ELF-1 (cell line): ENCODE results near the gene KANSL1.
"Not testable (repeated sequence)": the region's sequence is repeated elsewhere in the genome, so short reads cannot be mapped to it uniquely, and the experiment has no call there.

Source experiments
- DNase-seq: peaks from one replicate; pipeline ENCODE4 v3.0.0-alpha.2; 2016; ENCODE audit warnings: low read depth, low spot score

Gene KANSL1

DNA sequence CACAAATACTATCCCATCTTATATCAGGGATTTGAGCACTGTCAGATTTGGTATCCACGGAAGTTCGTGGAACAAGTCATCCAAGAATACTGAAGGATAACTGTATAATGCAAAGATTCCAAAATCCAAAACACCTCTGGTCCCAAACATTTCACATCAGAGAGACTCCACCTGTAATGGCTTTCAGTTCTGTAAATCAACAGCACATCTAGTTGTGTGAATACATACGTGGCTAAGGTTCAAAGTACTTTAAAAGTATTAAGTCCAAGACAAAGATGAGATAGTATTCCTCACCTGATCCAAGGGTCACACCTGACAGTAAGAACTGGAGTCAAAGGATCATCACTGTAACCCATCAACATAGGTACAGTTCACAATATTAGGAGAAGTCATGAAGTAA lies 54.8 kb downstream of the KANSL1 start:
- DNase-seq = no peak

DNA sequence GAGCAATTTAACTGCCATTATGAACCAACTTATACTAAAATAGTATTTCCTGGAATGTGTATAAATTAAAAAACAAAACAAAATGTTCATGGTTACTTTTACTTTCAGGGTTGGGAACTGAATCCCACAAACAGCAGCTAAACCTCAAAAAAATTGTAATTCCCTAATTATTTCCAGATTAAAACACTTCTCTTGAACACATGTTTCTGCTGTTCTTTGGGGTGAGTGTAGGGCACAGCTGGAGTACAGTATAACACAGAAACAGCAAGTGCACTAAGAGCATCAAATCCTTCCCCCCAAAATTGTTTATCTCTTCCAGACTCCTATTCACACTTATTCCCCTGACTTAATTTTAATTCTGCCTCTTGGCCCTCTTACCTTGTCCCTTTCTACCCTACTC lies 56.4 kb downstream of the KANSL1 start:
- no peak for DNase-seq

DNA sequence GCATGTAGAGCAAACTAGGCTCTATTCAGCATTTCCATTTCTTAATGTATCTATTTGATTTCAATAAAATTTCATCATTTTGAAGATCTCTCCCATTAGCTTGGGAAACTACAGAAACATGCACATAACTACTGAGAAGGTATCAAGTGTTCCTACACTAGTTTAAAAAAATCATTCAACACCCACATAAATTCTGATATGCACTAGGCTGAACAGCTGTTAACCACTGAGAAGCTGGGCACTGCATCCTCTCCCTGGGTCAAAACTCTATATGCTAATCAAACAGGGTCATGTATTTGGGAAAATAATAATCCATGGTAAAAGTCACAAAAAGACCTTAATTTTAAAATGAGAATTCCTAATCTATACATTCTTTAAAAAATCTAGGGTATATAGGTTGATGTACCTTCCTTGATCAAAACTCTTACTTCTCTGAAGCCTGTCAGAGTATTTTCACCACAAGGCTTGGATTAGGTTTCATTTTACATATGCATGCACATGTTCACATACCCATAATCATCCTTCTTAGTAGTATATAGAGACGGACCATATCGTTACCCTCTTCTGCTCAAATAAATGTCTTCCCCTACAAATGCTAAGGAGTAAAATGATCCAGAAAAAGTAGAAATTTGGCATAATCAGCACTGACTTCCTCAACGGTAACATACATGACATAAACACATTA lies 57.2 kb downstream of the KANSL1 start:
- no peak for DNase-seq

DNA sequence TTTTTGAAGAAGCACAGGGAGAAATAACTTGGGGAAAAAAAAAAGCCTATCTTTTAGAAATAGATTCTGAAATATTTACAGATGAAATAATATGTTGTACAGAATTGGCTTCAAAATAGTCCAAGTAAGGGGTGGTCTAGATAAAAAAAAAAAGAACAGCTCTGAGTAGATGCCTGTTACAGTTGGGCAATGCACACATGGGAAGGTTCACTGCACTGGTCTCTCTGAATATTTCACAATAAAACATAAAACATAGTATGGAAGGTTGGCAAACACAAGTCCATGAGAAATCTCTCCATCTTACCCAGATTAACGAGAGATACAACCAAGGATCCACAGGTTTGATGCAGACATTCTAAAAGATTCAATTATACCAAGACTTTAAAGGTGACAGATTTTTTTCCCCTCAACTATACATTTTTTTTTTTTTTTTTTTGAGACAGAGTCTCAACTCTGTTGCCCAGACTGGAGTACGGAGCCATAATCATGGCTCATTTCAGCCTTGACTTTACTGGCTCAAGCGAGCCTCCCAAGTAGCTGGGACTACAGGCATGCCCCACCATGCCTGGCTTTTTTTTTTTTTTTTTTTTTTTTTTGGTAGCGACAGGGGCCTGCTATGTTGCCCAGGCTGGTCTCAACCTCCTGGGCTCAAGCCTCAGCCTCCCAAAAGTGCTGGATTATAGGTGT lies 58.0 kb downstream of the KANSL1 start:
- no peak for DNase-seq

DNA sequence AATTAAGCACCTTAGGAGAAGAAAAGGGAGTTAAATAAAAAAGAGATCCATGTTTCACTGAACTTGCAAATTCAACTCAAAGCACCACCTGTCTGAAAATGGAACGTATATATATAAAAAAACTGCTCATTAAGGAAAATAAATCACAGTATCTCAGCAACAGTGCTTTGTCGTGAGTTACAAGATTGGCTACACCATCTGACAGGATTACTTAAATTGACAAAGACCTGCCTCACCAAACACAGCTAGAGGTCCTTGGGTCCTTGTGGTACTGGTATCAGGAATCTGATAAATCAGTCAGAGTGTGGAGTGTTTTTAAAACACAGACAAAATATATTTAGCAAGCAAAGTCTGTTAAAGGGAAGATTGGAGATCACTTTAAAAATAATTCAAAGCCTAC lies 63.9 kb downstream of the KANSL1 start:
- DNase-seq = no peak

DNA sequence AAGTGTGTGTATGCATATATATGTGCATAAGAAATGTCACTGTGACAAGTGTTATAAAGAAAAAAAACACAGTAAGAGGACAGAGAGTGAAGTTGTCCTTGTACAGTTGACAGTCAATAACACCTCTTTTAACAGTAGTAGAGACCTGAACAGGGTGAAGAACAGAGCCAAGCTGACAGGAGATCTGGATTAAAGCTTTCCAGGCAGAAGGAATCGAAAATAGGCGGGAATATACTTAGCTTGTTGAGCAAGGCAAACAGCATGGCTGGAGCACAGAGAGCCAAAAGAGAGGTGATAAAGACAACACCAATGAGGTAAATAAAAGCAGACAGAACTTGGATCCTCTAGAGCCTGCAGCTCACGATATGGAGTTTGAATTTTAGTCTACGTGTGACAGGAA lies 64.8 kb downstream of the KANSL1 start:
- DNase-seq = no peak

DNA sequence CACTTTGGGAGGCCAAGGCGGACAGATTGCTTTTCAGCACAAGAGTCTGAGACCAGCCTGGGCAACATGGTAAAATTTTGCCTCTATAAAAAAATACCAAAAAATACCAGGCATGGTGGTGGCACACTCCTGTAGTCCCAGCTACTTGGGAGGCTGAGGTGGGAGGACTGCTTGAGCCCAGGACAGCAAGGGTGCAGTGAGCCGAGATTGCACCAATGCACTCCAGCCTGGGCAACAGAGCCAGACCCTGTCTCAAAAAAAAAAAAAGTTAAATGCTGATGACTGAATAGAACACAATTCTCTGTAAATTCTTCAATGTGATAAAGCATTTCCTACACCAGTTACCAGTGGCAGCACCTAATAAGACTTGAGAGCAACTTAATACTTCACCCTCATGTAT lies 65.7 kb downstream of the KANSL1 start:
- no peak for DNase-seq

DNA sequence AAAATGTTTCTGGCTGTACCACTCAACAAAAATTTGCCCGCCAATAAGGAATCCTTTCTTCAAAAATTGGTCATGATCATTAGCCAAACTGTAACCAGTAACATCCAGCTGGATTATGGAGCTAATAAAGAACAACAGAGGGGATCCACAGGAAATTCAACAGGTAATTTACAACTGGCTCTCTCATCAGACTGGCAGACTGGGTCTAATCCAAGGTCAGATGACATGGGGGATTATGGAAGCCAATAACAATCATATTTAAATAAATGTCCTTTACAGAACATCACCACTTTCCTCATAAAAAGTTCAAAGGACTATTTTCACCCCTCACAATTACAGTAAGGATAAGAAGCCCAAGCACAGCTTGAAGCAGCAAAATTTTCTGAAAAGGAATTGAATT lies 66.4 kb downstream of the KANSL1 start:
- no peak for DNase-seq

DNA sequence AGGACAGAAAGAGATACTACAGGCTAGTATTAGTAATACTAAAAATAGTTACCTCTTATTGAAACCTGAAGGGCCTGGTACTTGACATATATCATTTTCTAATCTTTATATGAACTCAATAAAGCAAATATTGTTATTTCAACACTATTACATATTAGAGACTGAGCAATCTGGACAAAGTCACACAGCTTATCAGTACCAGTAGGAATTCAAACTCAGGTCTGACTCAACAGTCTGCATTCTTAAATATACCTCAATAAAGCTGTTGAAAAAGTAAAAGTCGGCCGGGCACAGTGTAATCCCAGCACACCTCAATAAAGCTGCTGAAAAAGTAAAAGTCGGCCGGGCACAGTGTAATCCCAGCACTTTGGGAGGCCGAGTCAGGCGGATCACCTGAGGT lies 67.4 kb downstream of the KANSL1 start:
- no peak for DNase-seq

DNA sequence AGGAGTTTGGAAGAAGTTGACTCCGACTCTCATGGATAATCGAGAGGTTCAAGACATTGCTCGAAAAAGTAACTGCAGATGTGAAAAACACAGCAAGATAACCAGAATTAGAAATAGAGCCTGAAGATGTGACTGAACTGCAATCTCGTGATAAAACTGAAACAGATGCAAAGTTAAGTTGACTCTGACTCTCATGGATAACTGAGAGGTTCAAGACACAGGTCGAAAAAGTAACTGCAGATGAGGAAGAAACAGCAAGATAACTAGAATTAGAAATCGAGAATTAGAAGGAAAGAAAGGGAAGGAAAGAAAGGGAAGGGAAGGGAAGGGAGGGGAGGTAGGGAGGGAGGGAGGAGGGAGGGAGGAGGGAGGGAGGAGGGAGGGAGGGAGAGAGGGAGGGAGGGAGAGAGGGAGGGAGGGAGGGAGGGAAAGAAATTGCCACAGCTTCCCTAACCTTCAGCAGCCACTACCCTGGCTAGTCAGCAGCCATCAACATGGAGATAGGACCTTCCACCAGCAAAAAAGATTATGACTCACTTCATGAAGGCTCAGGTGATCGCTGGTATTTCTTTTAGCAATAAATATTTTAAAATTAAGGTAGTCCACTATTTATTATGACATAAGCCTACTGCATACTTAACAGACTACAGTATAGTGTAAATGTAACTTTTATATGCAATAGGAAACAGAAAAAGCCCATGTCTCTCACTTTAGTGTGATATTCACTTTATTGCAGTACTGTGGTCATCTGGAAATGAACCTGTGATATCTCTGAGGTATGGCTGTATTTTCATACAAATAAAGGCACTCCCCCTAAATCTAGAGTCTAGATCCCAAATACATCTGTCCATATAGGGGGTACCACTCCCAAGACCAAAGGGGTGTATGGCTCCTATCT lies 68.3 kb downstream of the KANSL1 start:
- DNase-seq = no peak

DNA sequence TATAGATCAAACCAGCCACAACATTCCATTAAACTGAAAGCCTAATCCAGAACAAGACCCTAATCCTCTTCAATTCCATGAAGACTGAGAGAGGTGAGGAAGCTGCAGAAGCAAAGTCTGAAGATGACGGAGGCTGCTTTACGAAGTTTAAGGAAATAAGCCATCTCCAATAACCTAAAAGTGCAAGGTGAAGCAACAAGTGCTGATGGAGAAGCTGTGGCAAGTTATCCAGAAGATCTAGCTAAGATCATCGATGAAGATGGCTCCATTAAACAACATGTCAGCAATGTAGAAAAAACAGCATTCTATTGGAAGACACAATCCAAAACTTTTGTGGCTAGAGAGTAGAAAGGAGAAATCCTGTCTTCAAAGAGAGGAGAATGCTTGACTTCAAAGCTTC lies 69.6 kb downstream of the KANSL1 start:
- DNase-seq = no peak

DNA sequence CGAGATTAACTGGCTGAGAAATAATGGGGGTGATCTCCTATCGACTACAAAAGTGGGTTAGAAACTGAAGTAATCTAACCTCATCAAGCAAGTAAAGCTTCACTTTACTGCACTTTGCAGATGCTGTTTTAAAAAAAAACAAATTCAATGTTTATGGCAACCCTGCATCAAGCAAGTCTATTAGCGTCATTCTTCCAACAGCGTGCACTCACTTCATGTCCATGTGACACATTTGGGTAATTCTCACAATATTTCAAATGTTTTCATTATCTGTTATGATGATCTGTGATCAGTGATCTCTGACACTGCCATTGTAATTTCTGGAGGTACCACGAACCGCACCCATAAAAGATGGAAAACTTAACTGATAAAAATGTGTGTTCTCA lies 70.8 kb downstream of the KANSL1 start:
- DNase-seq = no peak

DNA sequence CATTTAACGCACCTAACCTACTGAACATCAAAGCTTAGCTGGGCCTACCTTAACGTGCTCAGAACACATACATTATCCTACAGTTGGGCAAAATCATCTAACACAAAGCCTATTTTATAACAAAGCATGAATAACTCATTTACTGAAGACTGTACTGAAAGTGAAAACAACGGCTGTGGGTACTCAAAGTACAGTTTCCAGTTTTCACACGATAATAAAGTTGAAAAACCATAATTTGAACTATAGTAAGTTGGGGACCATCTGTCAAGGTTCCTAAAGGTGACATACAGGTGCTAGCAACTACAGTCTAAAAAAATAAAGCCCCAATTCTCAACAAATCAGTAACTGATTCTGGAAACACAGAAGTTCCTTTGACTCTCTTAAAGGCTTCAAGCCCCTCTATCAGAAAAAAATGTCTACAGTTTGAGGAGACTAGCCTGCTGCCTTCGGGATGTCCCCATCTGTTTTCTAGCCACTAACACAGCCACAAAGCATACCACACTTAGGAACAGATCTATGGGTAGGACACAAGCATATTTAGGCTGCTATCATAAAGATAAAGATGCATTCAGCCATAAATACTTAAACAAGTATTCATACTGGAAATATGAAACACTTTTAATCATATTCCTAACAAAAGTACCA lies 71.3 kb downstream of the KANSL1 start:
- no peak for DNase-seq

DNA sequence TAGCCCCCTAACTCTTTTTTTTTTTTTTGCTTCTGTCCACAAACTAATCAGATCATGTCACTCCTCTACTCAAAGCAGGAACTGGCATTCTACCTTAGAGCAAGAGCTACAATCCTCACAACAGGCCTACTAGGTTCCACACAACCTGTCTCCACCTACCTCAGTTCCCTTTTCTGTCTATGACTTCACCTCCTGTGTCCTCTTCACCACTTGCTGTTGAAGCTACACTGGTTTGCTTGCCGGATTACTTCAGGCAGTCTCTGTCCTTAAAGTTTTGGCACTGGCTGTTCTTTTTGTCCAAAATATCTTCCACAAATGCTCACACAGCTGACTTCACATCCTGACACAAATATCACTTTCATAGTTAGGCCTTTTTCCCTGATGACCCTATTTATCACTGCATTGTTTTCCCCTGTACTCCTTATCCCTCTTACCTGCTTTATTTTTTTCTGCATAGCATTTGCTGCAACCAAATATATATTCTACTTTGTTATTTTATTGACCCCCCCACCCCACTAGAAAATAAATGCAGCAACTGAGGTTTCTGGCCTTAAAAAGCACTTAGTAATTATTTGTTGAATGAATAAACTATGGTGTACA lies 72.0 kb downstream of the KANSL1 start:
- no peak for DNase-seq

DNA sequence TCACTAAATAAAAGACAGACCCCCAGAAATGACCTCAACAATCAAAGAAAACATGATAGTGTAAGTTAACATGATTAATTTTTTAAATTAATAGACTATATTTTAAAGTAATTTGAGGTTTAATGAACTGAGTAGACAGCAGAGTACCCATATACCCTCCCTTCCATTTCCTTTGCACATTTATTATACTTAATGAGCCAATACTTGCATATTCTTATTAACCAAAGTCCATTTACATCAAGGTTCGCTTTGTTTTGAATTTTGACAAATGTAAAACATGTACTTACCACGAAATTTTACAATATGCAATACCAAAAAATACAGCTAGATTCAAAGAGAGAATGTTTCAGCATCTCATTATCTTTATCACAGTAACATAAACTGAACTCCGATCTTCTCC lies 72.7 kb downstream of the KANSL1 start:
- no peak for DNase-seq

DNA sequence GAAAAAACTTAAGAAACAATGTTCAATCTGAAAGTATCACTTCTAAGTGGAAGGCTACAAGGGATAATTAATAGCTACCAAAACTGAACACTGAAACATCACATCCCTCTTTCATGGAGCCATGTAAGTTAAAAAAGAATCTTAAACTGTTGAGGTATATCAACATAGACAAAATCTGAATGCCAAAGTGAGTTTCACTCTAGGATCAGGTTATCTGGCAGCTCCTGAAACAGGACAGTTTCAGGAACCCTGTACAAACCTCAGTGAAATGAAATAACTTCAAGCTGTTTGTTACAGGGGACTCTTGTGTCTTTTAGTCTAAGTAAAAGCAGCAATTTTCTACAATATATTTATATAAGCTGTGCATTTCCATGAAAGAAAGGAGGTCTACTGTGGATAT lies 73.2 kb downstream of the KANSL1 start:
- no peak for DNase-seq

DNA sequence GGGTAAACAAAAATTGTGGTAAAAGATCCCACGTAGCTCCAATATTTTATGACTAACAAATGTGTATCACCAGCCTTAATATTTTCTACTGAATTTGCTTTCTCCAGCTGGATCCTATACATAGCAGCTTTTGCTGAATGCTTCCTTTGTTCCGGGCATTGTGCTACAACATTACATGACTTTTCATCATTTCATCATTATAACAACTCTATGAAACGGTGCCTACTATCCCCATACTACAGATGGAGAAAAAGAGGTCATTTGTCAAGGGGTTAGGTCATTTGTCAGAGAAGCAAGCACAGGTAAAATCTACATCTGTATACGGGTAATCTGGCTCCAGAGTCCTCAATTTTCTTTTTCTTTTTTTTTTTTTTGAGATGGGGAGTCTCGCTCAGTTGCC lies 74.3 kb downstream of the KANSL1 start:
- no peak for DNase-seq

DNA sequence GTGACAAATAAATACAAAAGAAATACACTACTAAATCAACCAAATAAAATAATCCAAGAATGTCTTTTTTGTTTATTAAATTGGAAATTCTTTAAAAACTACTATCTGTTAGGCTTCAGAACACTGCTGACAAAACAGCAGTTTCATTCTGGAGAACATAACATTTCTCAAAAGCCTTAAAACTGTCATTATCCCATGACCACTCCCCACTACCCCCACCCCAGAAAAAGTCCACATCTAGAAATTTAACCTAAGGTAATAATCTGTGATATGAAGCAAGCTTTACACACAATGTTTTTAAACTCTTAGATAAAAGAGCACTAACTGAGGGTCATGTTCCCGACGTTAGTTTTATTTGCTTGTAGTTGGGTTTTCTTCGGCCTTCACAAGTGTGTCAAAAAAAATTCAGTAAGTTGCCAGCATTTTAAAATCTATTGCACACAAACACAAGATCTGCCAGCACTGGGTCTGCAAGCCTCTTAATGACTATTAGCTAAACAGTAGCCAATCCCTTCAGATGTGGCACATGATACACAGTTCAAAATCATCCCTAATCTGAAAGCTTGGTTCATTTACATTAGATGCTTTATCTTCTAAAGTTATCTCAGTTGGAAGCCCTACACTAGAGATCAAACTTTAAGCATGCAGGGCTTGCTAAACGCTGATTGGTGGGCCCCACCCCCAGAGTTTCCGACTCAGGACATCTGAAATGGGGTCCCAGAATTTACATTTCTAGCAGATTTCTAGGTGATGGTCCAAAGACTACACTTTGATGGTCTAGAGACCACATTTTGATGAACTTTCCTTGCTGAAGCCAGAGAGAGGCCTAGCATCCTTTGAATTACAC lies 75.2 kb downstream of the KANSL1 start:
- no peak for DNase-seq

DNA sequence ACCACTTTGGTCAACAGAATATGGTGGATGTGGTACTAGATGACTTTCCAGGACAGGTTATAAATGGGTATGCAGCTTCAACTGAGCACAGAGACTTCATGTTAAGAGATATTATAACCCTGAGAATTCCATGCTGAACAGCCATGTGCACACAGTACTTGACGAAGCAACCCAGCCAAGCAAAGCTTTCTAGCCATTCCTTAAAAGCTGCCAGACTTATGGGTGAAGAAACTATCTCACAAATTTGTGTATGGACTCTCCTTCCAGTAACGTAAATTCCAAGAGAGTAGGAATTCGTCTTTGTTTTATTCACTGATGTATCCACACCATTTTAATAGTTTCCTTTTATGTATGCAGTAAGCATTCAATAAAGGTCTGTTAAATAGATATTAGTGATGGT lies 76.1 kb downstream of the KANSL1 start:
- no peak for DNase-seq

DNA sequence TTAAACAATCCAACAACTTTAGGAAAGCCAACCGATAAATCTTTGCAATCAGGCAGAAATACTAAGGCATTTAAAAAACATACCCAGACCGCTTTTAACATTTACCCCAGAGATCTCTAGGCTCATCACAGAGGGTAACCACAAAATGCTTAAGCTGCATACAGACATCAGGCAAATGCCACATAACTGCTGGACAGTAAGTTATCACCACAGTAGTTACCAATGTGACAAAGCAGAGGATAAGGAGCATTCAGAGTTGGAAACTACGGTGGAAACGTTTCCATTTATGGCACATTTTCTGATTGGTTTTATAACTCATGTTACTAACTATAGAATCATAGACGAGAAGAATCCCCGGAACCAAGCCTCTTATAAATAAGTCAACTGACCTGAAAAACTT lies 77.5 kb downstream of the KANSL1 start:
- no peak for DNase-seq

DNA sequence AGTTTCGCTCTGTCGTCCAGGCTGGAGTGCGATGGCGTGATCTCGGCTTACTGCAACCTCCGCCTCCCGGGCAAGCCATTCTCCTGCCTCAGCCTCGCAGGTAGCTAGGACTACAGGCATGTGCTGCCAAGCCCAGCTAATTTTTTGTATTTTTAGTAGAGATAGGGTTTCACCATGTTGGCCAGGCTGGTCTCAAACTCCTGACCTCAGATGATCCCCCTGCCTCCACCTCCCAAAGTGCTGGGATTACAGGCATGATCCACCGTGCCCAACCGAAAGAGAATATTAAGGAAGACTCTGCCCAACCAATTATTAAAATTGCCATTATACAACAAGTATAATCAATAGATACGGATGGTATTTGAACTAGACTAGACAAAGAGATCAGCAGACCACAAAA lies 82.0 kb downstream of the KANSL1 start:
- not testable (repeated sequence) for DNase-seq
